Measurements from ENCODE around the gene ANP32E.

DNA sequence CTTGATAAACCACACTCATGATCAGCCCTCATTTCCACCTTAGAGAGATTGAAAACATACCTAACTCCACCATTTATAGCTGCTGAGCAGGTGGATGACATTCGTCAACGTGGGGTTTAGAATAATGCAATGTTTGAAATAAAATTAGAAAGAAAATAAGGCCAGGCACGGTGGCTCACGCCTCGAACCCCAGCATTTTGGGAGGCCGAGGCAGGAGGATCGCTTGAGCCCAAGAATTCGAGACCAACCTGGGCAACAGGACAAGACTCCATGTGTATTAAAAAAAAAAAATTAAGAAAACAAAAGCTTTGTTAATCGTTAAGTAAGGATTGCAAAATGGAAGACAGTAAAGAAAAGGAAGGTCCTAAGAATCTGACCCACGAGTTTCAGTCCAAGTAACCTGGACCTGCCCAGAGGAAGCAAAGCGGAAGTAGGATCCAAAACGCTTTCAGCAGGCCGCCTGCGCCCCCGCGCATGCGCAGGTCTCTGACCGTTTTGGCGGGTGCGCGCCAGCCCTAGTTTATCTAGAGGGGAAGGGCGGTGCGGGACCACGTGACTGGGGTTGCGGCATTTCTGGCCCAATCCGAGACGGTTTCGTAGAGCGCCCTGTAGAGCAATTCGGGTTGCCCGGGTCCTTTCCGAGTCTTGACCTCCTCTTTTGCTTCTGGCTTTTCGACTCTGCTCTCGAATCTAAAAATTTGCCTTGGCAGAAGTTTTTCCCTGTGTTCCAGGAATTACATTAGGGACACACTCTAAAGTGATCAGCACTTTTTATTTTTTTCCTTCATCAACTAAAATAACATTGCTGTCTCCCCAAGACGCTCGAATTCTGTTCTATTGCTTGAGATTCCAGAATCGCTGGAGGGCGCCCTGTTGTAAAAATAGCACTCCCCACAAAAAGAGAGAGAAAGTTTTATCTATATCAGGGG is 22.5 kb downstream of the ANP32E start:
- no peak for TF ChIP-seq CTCF (IDR thresholded peaks at IDR 0.05)
- TF ChIP-seq POLR2AphosphoS5 (IDR thresholded peaks at IDR 0.05) = peak; percentile 50 to 66 (median 55)
- no peak for TF ChIP-seq POLR2A (IDR thresholded peaks at IDR 0.05)
